HEK293T (cell line): ENCODE results near the gene PALLD.

Experiments
- CTCF ChIA-PET: fragments of 350-600 bp; formaldehyde crosslinking; extraction: SDS; loops from one replicate; lab custom pipeline; 2021; ENCODE audit warnings: antibody characterized with exemption, inconsistent platforms; lab: Yijun Ruan, JAX
- POLR2A ChIA-PET: fragments of 350-600 bp; formaldehyde crosslinking; extraction: SDS; loops from one replicate; lab custom pipeline; 2020; ENCODE audit warnings: antibody characterized with exemption, inconsistent platforms; lab: Yijun Ruan, JAX
- DNase-seq: peaks from one replicate; pipeline ENCODE4 v3.0.0; 2012; ENCODE audit warnings: mixed read lengths; ENCODE audit errors: extremely low spot score
- ARNT ChIP-seq: fragments of 450-650 bp; IDR thresholded peaks from 2 replicates; pipeline ENCODE4 v1.6.1; 2017; ENCODE audit warnings: mild to moderate bottlenecking
- BHLHE40 ChIP-seq: fragments of 450-650 bp; IDR thresholded peaks from 2 replicates; pipeline ENCODE4 v1.6.1; 2016; ENCODE audit warnings: mild to moderate bottlenecking, moderate library complexity, borderline replicate concordance
- CTBP1 ChIP-seq: fragments of 450-650 bp; IDR thresholded peaks from 2 replicates; pipeline ENCODE4 v1.6.1; 2016; ENCODE audit warnings: borderline replicate concordance
- ELF4 ChIP-seq: fragments of 450-650 bp; IDR thresholded peaks from 2 replicates; pipeline ENCODE4 v1.6.1; 2017; ENCODE audit warnings: antibody characterized with exemption
- FOXA1 ChIP-seq: fragments of 450-650 bp; IDR thresholded peaks from 2 replicates; pipeline ENCODE4 v1.6.1; 2016; ENCODE audit warnings: mild to moderate bottlenecking
- FOXK2 ChIP-seq: fragments of 450-650 bp; IDR thresholded peaks from 2 replicates; pipeline ENCODE4 v1.6.1; 2016; ENCODE audit warnings: mild to moderate bottlenecking
- FOXM1 ChIP-seq: fragments of 450-650 bp; IDR thresholded peaks from 2 replicates; pipeline ENCODE4 v1.6.1; 2017; ENCODE audit warnings: mild to moderate bottlenecking, borderline replicate concordance
- HDGF ChIP-seq: fragments of 450-650 bp; IDR thresholded peaks from 2 replicates; pipeline ENCODE4 v1.6.1; 2017; ENCODE audit warnings: antibody characterized with exemption, borderline replicate concordance
- L3MBTL2 ChIP-seq: fragments of 450-650 bp; conservative IDR thresholded peaks from 2 replicates; pipeline ENCODE4 v1.6.1; 2016; ENCODE audit warnings: mild to moderate bottlenecking
- LEF1 ChIP-seq: fragments of 450-650 bp; IDR thresholded peaks from 2 replicates; pipeline ENCODE4 v1.6.1; 2017; ENCODE audit warnings: mild to moderate bottlenecking, borderline replicate concordance
- NFRKB ChIP-seq: fragments of 450-650 bp; IDR thresholded peaks from 2 replicates; pipeline ENCODE4 v1.6.1; 2016; ENCODE audit warnings: mild to moderate bottlenecking, moderate library complexity
- PKNOX1 ChIP-seq: fragments of 450-650 bp; IDR thresholded peaks from 2 replicates; pipeline ENCODE4 v1.6.1; 2016
- SP1 ChIP-seq: fragments of 450-650 bp; IDR thresholded peaks from 2 replicates; pipeline ENCODE4 v1.6.1; 2017
- SUZ12 ChIP-seq: fragments of 450-650 bp; IDR thresholded peaks from 2 replicates; pipeline ENCODE4 v1.6.1; 2016; ENCODE audit warnings: mild to moderate bottlenecking
- TARDBP ChIP-seq: fragments of 450-650 bp; IDR thresholded peaks from 2 replicates; pipeline ENCODE4 v1.6.1; 2016
- ZNF384 ChIP-seq: fragments of 450-650 bp; IDR thresholded peaks from 2 replicates; pipeline ENCODE4 v1.6.1; 2016

PALLD gene

DNA sequence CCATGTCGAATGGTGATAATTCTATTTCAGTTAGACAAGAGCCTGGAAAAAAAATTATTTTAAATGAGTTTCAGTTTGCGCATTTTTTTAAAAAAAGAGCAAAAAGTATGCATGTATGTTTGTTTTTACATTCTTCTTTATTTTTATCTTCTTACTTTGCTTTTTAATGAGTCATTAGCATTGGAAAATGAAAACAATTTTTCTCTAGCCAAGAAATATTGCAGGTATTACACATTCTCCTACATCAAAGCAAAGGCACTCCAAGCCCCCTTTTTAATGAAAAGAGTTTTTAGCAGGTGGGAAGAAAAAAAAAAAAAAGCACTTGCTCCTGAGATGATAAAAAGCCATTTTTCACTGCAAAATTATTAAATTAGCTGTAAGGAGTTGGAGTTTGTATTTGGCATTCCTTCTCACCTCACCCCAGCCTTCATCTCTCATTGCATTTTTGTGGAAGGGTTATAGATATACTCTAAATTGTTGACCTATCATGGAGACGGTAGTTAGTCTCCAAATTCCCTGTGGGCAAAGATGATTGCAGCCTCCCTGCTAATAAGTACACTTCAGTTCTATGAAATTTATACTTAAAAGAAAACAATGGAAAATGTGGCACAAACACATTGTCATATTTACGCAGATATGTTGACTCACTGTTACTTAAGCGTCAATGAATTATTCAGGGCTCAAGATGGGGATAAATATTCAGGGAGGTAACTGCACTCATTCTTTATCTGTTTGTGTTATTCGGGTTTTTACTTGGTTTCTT, 43.8 kb downstream of the PALLD start:
- POLR2A ChIA-PET, result no interaction called here
- no peak for DNase-seq
- CTCF ChIA-PET, result interaction anchor here (0.6 to 1.1 kb wide), 2 partner anchors 27 to 324 kb away, joined by 3 to 4 read pairs; no protein-coding TSS in a partner anchor
- TF ChIP-seq L3MBTL2 (no peak), ZNF384 (no peak), FOXM1 (no peak), LEF1 (no peak), CTBP1 (no peak), ARNT (no peak), BHLHE40 (no peak), PKNOX1 (no peak), SP1 (no peak), HDGF (no peak), NFRKB (no peak), ELF4 (no peak), SUZ12 (no peak), FOXK2 (no peak)

DNA sequence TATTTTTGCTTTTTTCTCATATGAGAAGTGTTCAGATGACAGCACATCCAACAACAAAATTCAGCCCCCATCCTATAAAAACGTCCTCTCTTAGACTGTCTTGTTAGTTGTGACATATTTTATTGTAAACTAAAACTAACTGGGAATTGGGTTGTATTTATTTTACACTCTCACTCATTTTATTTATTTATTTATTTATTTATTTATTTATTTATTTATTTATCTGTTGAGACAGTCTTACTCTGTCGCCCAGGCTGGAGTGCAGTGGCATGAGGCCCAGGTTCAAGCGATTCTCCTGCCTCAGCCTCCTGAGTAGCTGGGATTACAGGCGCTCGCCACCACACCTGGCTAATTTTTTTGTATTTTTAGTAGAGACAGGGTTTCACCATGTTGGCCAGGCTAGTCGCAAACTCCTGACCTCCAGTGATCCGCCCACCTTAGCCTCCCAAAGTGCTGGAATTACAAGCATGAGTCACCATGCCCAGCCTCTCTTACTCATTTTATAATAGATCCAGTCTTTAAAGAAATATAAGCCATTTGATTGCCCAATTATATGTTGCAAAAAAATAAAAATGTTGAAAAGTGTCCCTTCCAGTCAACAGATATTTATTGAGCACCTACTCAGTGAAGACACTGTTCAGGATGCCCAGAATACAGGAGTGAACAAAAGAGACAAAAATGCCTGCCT, 44.6 kb downstream of the PALLD start:
- no peak for DNase-seq
- TF ChIP-seq ZNF384 (no peak), LEF1 (no peak), CTBP1 (no peak), FOXM1 (no peak), FOXK2 (no peak), FOXA1 (no peak), NFRKB (no peak), L3MBTL2 (no peak), SP1 (no peak), ARNT (no peak), BHLHE40 (no peak), TARDBP (no peak), ELF4 (no peak), SUZ12 (no peak), HDGF (no peak), PKNOX1 (no peak)
- ChIA-PET CTCF (interaction anchor here (0.6 to 1.0 kb wide), 2 partner anchors 25 to 323 kb away, joined by 4 read pairs; no protein-coding TSS in a partner anchor), POLR2A (interaction anchor here (0.6 kb wide), 1 partner anchor 90 kb away, joined by 3 read pairs; no protein-coding TSS in a partner anchor)

GRCh38 chr4:168549143-168549542, 52.3 kb downstream of the PALLD start:
- POLR2A ChIA-PET, result no interaction called here
- DNase-seq, result no peak
- CTCF ChIA-PET, result no interaction called here
- TF ChIP-seq PKNOX1, result no peak
- no peak for TF ChIP-seq LEF1
- TF ChIP-seq L3MBTL2, result no peak
- no peak for TF ChIP-seq FOXA1
- TF ChIP-seq HDGF, result no peak
- no peak for TF ChIP-seq TARDBP

- DNase-seq, result no peak
- CTCF ChIA-PET, result no interaction called here
- POLR2A ChIA-PET, result interaction anchor here (1.2 kb wide), 1 partner anchor 10 kb away, joined by 3 read pairs; no protein-coding TSS in a partner anchor
- TF ChIP-seq FOXK2 (no peak), PKNOX1 (no peak), L3MBTL2 (no peak), FOXM1 (no peak), TARDBP (no peak), NFRKB (no peak), SUZ12 (no peak), HDGF (no peak)
These were observed 53.4 kb downstream of the PALLD start for GRCh38 chr4:168550064-168550766.

DNA sequence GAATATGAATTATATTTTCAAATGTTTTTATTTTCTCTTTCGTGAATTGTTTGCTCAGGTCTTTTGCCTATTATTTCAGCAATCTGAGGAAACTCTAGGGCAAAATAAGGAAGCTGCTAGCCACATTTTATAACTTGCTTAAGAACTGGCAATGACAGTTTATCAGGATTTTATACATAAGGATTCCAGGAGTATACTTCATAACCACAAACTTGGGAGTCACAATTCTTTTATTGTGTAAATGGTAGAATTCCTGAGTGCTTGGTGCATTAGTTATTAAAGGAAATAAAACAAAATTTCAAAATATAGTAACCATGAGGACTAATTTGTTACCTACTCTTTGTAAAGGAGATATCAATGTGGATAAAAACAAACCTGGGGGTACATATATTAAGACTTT, 54.4 kb downstream of the PALLD start:
- DNase-seq, result no peak
- ChIA-PET CTCF (interaction anchor here (1.5 kb wide), 1 partner anchor 9 kb away, joined by 8 read pairs; no protein-coding TSS in a partner anchor), POLR2A (no interaction called here)
- TF ChIP-seq ZNF384 (no peak), SUZ12 (no peak), BHLHE40 (no peak), ELF4 (no peak), NFRKB (no peak), PKNOX1 (no peak), FOXM1 (no peak), LEF1 (no peak), FOXK2 (no peak), L3MBTL2 (no peak), CTBP1 (no peak), SP1 (no peak), TARDBP (no peak), ARNT (no peak), FOXA1 (no peak), HDGF (no peak)
